ENCODE data around the gene SRBD1. TPM values are rescaled to one million over a fixed set of nuclear protein-coding genes. Genes with fewer than 3 reads are reported as not detected.

The SRBD1 gene
- total RNA-seq, 1 donor from 2014 or later, result 13.8 TPM

GRCh38 chr2:45610281-45611019 is 617 bp downstream of the SRBD1 start:
- Mint-ChIP-seq H3K27me3 (ENCODE audit: unreplicated experiment) (no peaks in the 10 kb centered on the region), H3K4me3 (ENCODE audit: unreplicated experiment) (peak overlapping the region; percentile 98), H3K27ac (ENCODE audit: unreplicated experiment) (peak overlapping the region; percentile 96), H3K36me3 (ENCODE audit: unreplicated experiment) (no peaks in the 10 kb centered on the region), H3K4me1 (ENCODE audit: unreplicated experiment) (peaks cover 18% of the 10 kb centered on the region), H3K9me3 (ENCODE audit: unreplicated experiment) (no peaks in the 10 kb centered on the region)
- peak; percentile 60 for TF ChIP-seq CTCF (IDR thresholded peaks at IDR 0.05)
- no peak for DNase-seq (ENCODE audit: extremely low spot score, unreplicated experiment)

GRCh38 chr2:45607701-45608100 is 3.4 kb downstream of the SRBD1 start:
- Mint-ChIP-seq H3K27ac (ENCODE audit: unreplicated experiment) (no peak overlapping the region), H3K9me3 (ENCODE audit: unreplicated experiment) (no peaks in the 10 kb centered on the region), H3K27me3 (ENCODE audit: unreplicated experiment) (no peaks in the 10 kb centered on the region), H3K36me3 (ENCODE audit: unreplicated experiment) (peaks cover 11% of the 10 kb centered on the region), H3K4me3 (ENCODE audit: unreplicated experiment) (no peak overlapping the region), H3K4me1 (ENCODE audit: unreplicated experiment) (peaks cover 18% of the 10 kb centered on the region)
- no peak for DNase-seq (ENCODE audit: extremely low spot score, unreplicated experiment)
- TF ChIP-seq CTCF (IDR thresholded peaks at IDR 0.05), result peak; percentile 48

DNA sequence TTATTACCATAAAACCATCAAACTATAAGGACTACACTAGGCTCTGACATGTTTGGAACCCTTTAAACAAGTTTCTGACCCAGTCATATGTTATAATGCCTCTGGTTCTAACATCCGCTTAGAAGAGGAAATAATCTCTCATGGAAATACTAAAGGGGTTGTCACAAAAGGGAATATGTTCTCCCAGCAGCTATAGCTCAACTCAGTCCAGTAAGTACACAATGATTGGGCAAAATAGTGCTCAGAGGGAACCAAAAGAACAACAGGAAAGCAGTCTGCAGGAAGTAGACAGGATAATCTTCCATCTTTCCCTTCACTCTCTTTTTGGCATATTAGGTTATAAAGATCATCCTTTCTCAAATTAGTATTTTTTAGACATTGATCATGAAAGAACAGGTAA is 4.3 kb downstream of the SRBD1 start:
- Mint-ChIP-seq H3K27ac (ENCODE audit: unreplicated experiment) (no peak overlapping the region), H3K36me3 (ENCODE audit: unreplicated experiment) (peaks cover 18% of the 10 kb centered on the region), H3K9me3 (ENCODE audit: unreplicated experiment) (no peaks in the 10 kb centered on the region), H3K4me1 (ENCODE audit: unreplicated experiment) (peaks cover 18% of the 10 kb centered on the region), H3K27me3 (ENCODE audit: unreplicated experiment) (no peaks in the 10 kb centered on the region), H3K4me3 (ENCODE audit: unreplicated experiment) (no peak overlapping the region)
- DNase-seq (ENCODE audit: extremely low spot score, unreplicated experiment), result no peak
- TF ChIP-seq CTCF (IDR thresholded peaks at IDR 0.05), result no peak

DNA sequence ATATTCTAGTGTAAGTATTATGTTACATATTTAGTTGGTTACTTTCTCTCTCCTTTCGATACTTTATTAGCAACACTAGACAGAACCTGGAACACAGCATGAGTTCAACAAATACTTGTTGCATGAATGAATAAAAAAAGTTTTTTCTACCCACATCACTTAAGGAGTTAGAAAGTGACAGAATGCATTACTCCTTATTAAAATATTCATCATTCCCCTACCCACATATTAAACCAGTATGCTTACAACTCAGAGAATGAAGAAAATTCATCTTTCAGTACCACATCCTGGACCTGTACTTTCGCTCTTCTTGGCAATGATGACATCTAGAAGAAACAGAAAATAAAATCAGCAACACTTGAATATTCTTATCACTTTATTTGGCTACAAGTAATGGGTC is 6.0 kb downstream of the SRBD1 start:
- DNase-seq (ENCODE audit: extremely low spot score, unreplicated experiment), result no peak
- TF ChIP-seq CTCF (IDR thresholded peaks at IDR 0.05), result no peak
- peaks cover 32% of the 10 kb centered on the region for H3K36me3 Mint-ChIP-seq (ENCODE audit: unreplicated experiment)

GRCh38 chr2:45602624-45603023 is 8.4 kb downstream of the SRBD1 start:
- Mint-ChIP-seq H3K4me1 (ENCODE audit: unreplicated experiment) (no peaks in the 10 kb centered on the region), H3K36me3 (ENCODE audit: unreplicated experiment) (peaks cover 52% of the 10 kb centered on the region)
- TF ChIP-seq CTCF (IDR thresholded peaks at IDR 0.05), result no peak

More for the DNA sequence above, 6.0 kb downstream of the SRBD1 start:
- Mint-ChIP-seq H3K27me3 (ENCODE audit: unreplicated experiment) (no peaks in the 10 kb centered on the region), H3K4me1 (ENCODE audit: unreplicated experiment) (peaks cover 12% of the 10 kb centered on the region), H3K4me3 (ENCODE audit: unreplicated experiment) (no peak overlapping the region), H3K9me3 (ENCODE audit: unreplicated experiment) (no peaks in the 10 kb centered on the region), H3K27ac (ENCODE audit: unreplicated experiment) (no peak overlapping the region)

More at GRCh38 chr2:45602624-45603023, 8.4 kb downstream of the SRBD1 start:
- no peak for DNase-seq (ENCODE audit: extremely low spot score, unreplicated experiment)
- H3K4me3 Mint-ChIP-seq (ENCODE audit: unreplicated experiment), result no peak overlapping the region
- no peak overlapping the region for H3K27ac Mint-ChIP-seq (ENCODE audit: unreplicated experiment)
- no peaks in the 10 kb centered on the region for H3K27me3 Mint-ChIP-seq (ENCODE audit: unreplicated experiment)
- no peaks in the 10 kb centered on the region for H3K9me3 Mint-ChIP-seq (ENCODE audit: unreplicated experiment)

Measured in osteocyte (in vitro differentiated cells).